Stomach (tissue), 9 donors: ENCODE results near the gene ATP2B3. TPM values are rescaled to one million over a fixed set of nuclear protein-coding genes. Genes with fewer than 3 reads are reported as not detected.

ENCODE experiments used
- DNase-seq, 2 donors: peaks; one replicate each; pipeline versions ENCODE4 v3.0.0 to v3.0.0-alpha.2; 2013 to 2019
- H3K27ac ChIP-seq, 5 donors: fragments of 200-600 bp in 4 of 5; sonication (generic) in 4 of 5; one replicate each; pipeline ENCODE4 v1.5.1; 2013 to 2019; ENCODE audit warnings: mild to moderate bottlenecking in 1 of 5, moderate library complexity in 1 of 5
- H3K27me3 ChIP-seq, 3 donors: fragments of 200-600 bp; sonication (generic); one replicate each; pipeline ENCODE4 v1.5.1; 2017 to 2019; ENCODE audit warnings: mixed run types in 1 of 3
- H3K36me3 ChIP-seq, 4 donors: fragments of 200-600 bp; sonication (generic); 1 replicate in 3 of 4; 2 replicates in 1 of 4; pipeline ENCODE4 v1.5.1; 2016 to 2019
- H3K4me1 ChIP-seq, 4 donors: fragments of 200-600 bp; sonication (generic); one replicate each; pipeline ENCODE4 v1.5.1; 2016 to 2019
- H3K4me3 ChIP-seq, 4 donors: fragments of 200-600 bp; sonication (generic) in 3 of 4; one replicate each; pipeline ENCODE4 v1.5.1; 2016 to 2019; ENCODE audit warnings: mild to moderate bottlenecking in 1 of 4
- H3K9me3 ChIP-seq, 4 donors: fragments of 200-600 bp; sonication (generic); one replicate each; pipeline ENCODE4 v1.5.1; 2016 to 2019
- CTCF ChIP-seq, 7 experiments: fragments of 450-650 bp in 4 of 7; fragments of 200-600 bp in 3 of 7; sonication (generic) in 3 of 7; IDR thresholded peaks; one replicate each; pipeline ENCODE4 v1.5.1; 2016 to 2019; ENCODE audit warnings: antibody characterized with exemption in 7 of 7, control low read depth in 2 of 7, mild to moderate bottlenecking in 1 of 7
- EP300 ChIP-seq: sonication (generic); formaldehyde crosslinking; IDR thresholded peaks from one replicate; pipeline ENCODE4 v1.6.1; 2017; ENCODE audit warnings: antibody characterized with exemption
- POLR2A ChIP-seq, 4 donors: fragments of 450-650 bp; IDR thresholded peaks; one replicate each; pipeline ENCODE4 v1.6.1; 2016; ENCODE audit warnings: antibody characterized with exemption in 4 of 4, control low read depth in 2 of 4, mild to moderate bottlenecking in 1 of 4, moderate library complexity in 1 of 4
- POLR2AphosphoS5 ChIP-seq, 3 donors: sonication (generic); formaldehyde crosslinking; IDR thresholded peaks; one replicate each; pipeline ENCODE4 v1.6.1; 2016; ENCODE audit warnings: antibody characterized with exemption in 3 of 3
- WGBS, 5 donors: extraction: QIAGEN DNeasy Blood & Tissue Kit in 3 of 5; methylation state at CpG; one replicate each; pipeline versions ENCODE4 v1.1.5 to v1.1.7; 2013 to 2018; 5-methylcytosine and 5-hydroxymethylcytosine counted together
- intact Hi-C: fragments of 100-400 bp; cut with DNase I; formaldehyde crosslinking; loops from one replicate; pipeline ENCODE4 v1.15.1; 2023; ENCODE audit warnings: low total_unique reads
- polyA plus RNA-seq, 3 donors: library from polyadenylated mRNA; stranded (reverse); fragments of 200-250 nt; gene quantifications; one replicate each; pipeline ENCODE4 v1.2.3, GENCODE V29; 2013
- total RNA-seq, 5 donors: library from RNA; depleted of rRNA; stranded (reverse); fragments of >200 nt; gene quantifications; one replicate each; pipeline versions ENCODE4 v1.1.0 to v1.2.3, GENCODE V29; 2014 to 2016
- donor health status: healthy with polysubstance abuse.
- donor health status: Bipolar disorder and iron deficiency.
- donor health status: healthy.

Gene ATP2B3
- total and polyA plus RNA-seq, 8 donors = 0.03 to 0.55 TPM; not detected in 6

GRCh38 chrX:153502131-153502530 lies 15.3 kb upstream of the ATP2B3 start:
- Histone ChIP-seq H3K27me3 (peaks cover 0 to 15% (median 0%) of the 10 kb centered on the region in 3 donors), H3K4me3 (no peak overlapping the region), H3K4me1 (peaks cover 0 to under 1% (median 0%) of the 10 kb centered on the region in 4 donors), H3K27ac (no peak overlapping the region), H3K9me3 (no peaks in the 10 kb centered on the region), H3K36me3 (no peaks in the 10 kb centered on the region)
- WGBS, 5 donors = 85 to 93% (median 88%) methylated on average over 4 to 10 of the region's 10 CpGs; no CpG with 5 or more reads in 1 of the 5 donors
- intact Hi-C loops = no loop called here
- no peak for TF ChIP-seq EP300
- no peak for TF ChIP-seq CTCF (IDR thresholded peaks at IDR 0.05)
- TF ChIP-seq POLR2AphosphoS5 (IDR thresholded peaks at IDR 0.05) = no peak
- no peak for TF ChIP-seq POLR2A (IDR thresholded peaks at IDR 0.05)
- no peak for DNase-seq

- intact Hi-C loops = no loop called here
- peaks cover 0 to 7% (median 3%) of the 10 kb centered on the region in 4 donors for H3K4me1 ChIP-seq
- H3K9me3 ChIP-seq = no peaks in the 10 kb centered on the region
- no peak for DNase-seq
- no peak overlapping the region for H3K27ac ChIP-seq
- no peak for TF ChIP-seq POLR2AphosphoS5 (IDR thresholded peaks at IDR 0.05)
- no peak for TF ChIP-seq CTCF (IDR thresholded peaks at IDR 0.05)
- WGBS, 5 donors = 85 to 96% (median 87%) methylated on average over 7 to 14 of the region's 14 CpGs; no CpG with 5 or more reads in 1 of the 5 donors
- peaks cover 0 to 16% (median 0%) of the 10 kb centered on the region in 3 donors for H3K27me3 ChIP-seq
- no peak overlapping the region for H3K4me3 ChIP-seq
- no peaks in the 10 kb centered on the region for H3K36me3 ChIP-seq
These were observed 14.6 kb upstream of the ATP2B3 start for GRCh38 chrX:153502796-153503195.

GRCh38 chrX:153504445-153505016 lies 12.9 kb upstream of the ATP2B3 start:
- intact Hi-C loops = no loop called here
- no peak for DNase-seq
- H3K9me3 ChIP-seq = no peaks in the 10 kb centered on the region
- 66 to 86% (median 79%) methylated on average over 13 to 26 of the region's 26 CpGs for WGBS, 5 donors
- TF ChIP-seq POLR2AphosphoS5 (IDR thresholded peaks at IDR 0.05) = no peak
- H3K27ac ChIP-seq = no peak overlapping the region
- no peaks in the 10 kb centered on the region for H3K36me3 ChIP-seq
- peaks cover 0 to 7% (median 3%) of the 10 kb centered on the region in 4 donors for H3K4me1 ChIP-seq
- no peak overlapping the region for H3K4me3 ChIP-seq
- peaks cover 0 to 19% (median 0%) of the 10 kb centered on the region in 3 donors for H3K27me3 ChIP-seq

- WGBS, 5 donors = 70 to 91% (median 85%) methylated on average over 2 to 18 of the region's 18 CpGs
- Histone ChIP-seq H3K27ac (no peak overlapping the region), H3K36me3 (no peaks in the 10 kb centered on the region), H3K9me3 (no peaks in the 10 kb centered on the region), H3K4me1 (peaks cover 0 to 7% (median 3%) of the 10 kb centered on the region in 4 donors), H3K27me3 (peaks cover 0 to 19% (median 0%) of the 10 kb centered on the region in 3 donors), H3K4me3 (no peak overlapping the region)
- DNase-seq = no peak
- intact Hi-C loops = no loop called here
- TF ChIP-seq POLR2A (IDR thresholded peaks at IDR 0.05) (no peak), POLR2AphosphoS5 (IDR thresholded peaks at IDR 0.05) (no peak)
These were observed 12.1 kb upstream of the ATP2B3 start for GRCh38 chrX:153505361-153505760.

- WGBS, 5 donors = 16 to 51% (median 18%) methylated on average over 5 to 19 of the region's 19 CpGs
- no peaks in the 10 kb centered on the region for H3K36me3 ChIP-seq
- DNase-seq = peak; percentile 86 to 91
- H3K9me3 ChIP-seq = no peaks in the 10 kb centered on the region
- TF ChIP-seq POLR2A (IDR thresholded peaks at IDR 0.05) (no peak), POLR2AphosphoS5 (IDR thresholded peaks at IDR 0.05) (peak in 1 of 3 donors; percentile 24), CTCF (IDR thresholded peaks at IDR 0.05) (peak in 5 of 7 experiments; percentile 57 to 86 (median 71)), EP300 (no peak)
- intact Hi-C loops = no loop called here
- peaks cover 0 to 14% (median 0%) of the 10 kb centered on the region in 3 donors for H3K27me3 ChIP-seq
- H3K27ac ChIP-seq = no peak overlapping the region
- H3K4me3 ChIP-seq = no peak overlapping the region
- H3K4me1 ChIP-seq = peaks cover 0 to 7% (median 3%) of the 10 kb centered on the region in 4 donors
These were observed 9.8 kb upstream of the ATP2B3 start for GRCh38 chrX:153507484-153508178.
